GM19193 (cell line): ENCODE results near the gene ZNRF1.

Experiments used
- POLR2A ChIP-seq: IDR thresholded peaks from 4 replicates; pipeline ENCODE4 v1.6.1; 2011; ENCODE audit not compliant: insufficient read depth, insufficient read length; ENCODE audit errors: extremely low read depth

The ZNRF1 gene

DNA sequence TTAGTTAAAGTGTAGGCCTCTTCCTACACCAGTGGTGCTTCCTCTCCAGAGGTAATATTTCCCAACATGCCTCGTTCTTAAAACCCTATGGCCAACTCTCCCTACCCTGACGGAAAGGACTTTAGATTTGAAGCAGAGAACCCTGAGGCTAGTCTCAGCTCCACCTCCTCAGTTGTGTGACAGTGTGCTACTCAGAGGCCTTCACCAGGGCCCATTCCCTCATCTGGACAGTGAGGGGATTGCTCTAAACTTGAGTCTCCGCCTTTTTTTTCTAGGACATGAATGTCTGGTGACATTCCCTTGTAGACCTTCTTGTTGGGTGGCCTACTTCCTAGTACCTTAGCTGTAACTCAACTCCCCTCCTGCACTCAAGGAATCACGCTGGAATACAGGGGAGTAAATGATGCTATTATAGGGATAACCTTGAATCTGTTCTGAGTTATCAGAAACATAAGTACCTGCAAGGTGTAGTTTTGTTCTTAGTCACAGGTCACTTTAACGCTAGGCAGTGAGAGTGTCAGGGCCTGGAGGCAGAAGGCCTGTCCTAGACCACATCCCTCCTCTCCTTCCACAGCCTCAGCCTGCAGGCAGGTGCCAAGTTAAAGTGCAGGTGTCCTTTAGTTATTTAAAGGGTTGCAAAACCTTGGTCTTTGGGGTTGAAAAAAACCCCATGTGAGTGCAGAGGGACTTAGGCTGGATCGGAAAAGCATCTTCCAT lies 90.8 kb downstream of the ZNRF1 start:
- no peak for TF ChIP-seq POLR2A

DNA sequence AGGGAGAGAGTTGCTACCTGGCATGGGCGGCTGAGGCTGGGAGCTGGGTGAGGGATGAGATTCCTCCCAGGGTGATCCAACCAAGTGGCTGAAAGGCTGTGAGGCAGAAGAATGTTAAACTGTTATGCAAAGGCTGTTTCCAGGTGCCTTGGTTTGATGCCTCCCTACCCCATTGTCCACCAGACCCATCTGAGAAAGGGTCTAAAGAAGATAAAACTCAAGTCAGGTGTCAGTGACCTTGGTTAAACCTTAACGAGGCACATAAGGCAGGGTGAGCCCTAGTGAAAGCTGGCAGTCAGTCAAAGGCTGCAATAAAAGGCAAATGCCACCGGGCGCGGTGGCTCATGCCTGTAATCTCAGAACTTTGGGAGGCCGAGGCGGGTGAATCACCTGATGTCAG lies 94.0 kb downstream of the ZNRF1 start:
- TF ChIP-seq POLR2A: no peak

DNA sequence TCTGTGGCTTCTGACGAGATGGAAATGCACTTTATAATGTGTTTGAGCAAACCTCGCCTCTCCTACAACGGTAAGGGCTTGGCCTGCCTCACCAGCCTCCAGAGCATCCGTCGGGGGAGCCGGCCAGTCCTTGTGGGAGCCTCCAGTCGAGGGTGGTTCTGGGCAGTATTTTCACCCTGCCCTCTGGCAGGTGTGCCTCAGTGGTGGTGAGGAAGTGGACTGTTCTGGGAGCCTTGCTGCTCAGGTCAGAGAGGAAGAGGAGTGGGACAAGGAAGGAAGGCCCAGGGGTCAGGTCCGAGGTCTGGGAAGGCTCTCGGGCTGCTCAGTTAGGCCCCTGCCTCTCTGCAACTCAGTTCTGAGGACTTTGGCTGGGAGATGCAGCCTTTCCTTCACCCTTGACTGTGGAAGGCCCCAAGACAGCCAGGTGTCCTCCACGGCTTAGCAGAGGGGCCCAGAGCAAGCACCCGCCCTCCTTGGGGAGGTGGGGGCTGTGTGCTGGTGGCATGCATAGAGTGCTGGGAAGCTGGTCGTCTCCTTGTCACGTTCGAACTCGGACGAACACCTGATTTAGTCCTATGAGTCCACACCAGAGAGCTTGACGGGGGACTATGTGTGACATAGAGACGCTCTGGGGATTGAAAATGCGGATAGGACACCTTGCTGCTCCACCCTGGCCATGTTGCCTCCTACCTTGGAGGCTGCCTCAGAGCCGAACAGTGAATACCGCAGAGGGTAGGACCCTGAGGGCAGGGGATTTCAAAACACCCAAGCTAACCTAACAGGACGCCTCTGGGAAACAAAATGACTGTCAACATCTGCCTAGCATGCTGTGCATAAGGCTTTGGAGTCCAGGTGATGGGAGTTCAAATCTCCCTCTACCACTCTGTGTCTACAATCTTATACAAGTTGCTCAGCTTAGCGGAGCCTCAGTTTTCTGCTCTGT lies 95.0 kb downstream of the ZNRF1 start:
- no peak for TF ChIP-seq POLR2A

DNA sequence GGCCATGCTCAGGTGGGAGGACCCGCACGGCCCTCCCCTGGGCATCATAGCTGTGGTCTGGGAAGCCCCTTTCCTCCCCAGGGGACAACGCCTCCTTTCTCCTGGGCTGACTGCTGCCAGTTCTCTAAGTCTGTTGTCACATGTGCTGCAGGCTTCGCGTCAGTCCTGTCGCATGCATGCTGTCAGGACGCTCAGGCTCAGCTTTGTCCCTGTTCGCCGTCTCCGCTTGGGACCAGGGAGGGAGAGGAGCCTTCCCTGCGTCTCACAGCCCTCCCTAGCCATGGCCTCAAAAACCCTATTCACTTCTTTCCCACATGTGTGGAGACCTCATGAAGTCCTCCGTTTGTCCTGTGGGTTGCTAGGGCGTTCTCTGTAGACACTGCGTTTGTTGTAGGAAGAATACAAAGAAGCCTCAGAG lies 96.4 kb downstream of the ZNRF1 start:
- no peak for TF ChIP-seq POLR2A

DNA sequence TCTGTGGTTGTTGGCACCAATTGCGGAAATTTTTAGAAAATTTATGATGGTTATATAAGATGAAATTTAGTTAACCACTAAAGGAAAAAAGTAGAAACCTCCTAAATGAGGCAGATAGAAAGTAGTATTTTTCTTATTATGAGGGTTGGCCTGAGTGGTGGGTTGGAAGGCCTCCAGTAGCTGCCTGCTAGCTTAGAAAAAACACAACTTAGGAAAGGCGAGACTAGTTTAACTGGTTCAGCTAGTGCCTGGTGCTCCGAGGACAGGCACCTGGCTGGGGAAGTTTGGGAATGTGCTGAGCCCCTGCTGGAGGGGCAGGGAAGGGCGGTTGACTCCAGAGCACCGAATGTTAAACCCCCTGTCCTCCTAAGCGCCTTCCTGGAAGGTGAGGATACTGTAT lies 97.8 kb downstream of the ZNRF1 start:
- no peak for TF ChIP-seq POLR2A

DNA sequence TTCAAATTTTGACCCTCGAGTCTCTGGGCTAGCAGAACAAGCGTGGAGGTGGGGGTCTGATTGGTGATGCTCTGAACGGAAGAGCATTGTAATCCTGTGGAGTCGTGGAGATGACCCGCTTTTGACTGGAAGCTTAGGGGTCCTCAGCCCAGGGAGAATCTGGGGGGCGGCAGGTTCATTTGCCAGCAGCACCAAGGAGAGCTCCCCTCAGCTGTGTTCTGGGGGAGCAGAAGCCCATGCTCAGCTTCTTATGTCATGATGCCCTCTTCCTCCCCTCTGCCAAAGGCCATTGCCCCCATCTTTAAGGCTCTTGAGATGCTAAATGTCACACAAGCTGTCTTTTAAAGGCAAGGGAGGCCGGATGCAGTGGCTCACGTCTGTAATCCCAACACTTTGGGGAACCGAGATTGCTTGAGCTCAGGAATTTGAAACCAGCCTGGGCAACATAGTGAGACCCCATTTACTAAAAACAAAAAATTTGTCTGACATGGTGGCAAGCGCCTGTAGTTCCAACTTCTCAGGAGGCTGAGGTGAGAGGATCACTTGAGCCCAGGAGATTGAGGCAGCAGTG lies 98.5 kb downstream of the ZNRF1 start:
- no peak for TF ChIP-seq POLR2A

DNA sequence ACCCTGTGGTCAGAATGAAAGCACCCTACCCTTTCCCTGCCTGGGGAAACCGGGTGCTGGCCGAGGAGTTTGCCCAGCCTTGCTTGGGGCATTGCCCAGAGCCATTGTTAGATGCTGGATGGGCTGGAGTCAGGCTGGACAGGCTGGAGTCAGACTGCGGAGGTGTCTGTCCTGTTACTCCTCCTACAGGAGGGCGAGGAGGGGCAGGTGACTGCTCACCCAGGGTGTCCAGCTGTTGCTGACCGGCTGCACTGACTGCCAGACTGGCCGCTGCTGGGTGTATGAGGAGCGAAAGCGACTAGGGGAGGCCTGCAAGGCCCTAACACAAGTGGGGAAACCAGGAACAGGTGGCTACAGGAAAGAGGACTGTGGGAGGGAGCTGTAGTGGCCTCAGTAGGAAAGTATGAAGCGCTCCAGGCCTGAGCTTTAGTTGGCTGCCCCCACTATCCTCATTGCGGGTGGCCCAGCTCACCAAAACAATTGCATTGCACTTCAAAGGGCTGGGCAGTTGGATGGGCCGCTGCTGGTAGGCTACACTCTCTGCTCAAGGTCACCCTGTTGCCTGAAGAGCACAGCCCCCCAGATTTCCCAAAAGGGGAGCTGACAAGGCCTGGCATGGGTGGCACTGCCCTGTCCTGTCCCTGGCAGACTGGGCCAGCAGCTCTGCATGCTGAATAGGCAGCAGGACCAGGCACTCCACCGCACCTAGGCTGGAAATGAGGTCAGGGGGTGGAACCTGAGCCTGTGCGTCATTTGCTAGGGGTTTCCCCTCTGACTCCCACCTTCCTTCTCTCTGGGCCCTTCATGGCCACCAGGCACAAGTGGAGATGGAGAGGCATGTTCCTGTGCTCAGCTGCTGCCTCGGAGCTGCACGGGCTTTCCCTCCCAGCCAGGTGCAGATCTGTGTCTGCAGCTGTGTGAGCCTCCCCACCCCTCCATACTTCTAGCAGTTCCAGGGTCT lies 99.4 kb downstream of the ZNRF1 start:
- TF ChIP-seq POLR2A: no peak

DNA sequence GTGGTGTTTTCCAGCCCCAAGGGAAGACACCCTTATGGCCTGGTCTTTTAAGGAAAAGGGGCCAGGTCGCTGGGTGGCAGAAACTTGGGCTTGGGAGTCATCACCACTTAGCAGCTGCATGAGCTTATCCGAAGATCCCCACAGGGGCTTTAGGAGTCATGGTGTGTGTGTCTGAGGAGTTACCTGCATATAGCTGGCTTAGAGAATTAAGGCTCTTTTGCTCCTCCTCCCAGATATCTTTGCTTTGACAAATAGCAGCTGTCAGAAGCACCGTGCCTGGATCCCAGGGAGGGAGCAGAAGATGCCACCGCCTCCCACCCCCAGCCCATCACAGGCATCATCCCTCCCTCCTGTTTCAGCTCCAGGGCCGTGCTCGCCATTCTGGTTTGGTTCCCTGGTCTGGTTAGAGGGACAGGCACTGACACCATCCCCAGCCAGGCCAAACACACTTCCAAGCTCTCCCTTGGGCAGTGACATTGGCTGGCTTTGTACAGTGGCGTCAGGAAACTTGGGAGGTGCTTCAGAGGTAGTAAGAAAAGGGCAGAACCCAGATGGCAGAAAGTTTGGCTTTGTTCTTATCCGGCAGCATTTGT lies 100.3 kb downstream of the ZNRF1 start:
- TF ChIP-seq POLR2A: no peak

DNA sequence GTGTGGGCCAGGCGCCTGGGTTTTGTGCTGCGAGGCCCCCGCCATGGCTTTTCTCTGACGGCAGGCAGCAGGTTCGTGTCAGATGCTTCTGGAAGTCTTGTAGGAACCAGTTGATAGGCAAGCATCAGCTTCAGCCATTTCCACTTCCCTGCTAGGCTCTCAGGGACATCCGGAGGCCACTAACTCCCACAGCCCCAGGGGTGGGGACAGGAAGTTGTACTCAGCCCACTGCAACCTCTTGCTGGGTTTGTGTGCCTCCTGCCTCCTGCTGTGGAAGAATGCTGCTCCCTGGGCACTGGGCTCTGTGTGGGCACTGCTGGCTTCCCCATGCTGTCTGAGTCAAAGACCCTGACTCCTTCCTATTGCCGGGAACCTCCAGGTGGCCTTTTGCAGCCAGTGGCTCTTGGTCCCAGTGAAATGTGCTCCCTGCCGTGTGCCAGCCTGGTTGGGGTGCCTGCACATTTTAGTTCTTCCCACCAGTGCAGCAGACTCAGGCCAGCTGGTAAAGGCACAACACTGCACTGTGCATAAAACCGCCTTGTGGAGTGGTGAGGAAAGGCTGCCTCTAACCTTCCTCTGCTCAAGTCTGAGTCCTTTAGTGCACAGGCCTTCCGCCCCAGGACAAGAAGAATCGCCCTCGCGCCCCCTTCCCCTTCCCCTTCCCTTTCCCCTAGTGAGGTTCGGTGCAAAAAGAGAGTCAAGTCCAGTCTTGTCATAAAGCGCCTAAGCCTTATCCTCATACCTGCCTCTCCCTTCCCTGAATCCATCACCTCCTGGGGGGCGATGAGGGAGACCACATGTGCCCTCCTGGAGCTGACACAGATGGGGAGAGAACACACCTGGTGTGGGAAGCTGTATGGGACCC lies 101.1 kb downstream of the ZNRF1 start:
- no peak for TF ChIP-seq POLR2A

DNA sequence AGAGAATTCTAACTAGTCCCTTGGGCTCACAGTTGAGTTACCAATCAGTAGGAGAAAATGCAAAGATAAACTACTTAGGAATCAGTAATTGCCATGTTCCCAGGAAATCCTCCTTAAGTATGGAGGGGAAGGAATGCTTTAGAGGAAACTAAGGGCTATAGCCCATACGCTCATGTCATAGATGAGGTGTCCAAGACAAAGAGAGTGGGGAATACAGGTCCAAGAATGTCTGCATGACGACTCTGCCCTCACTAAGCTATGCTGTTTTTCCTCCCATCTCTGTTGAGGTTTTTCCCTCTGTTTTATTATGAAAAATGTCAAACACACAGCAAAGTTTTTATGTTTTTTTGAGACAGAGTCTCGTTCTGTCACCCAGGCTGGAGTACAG lies 101.8 kb downstream of the ZNRF1 start:
- no peak for TF ChIP-seq POLR2A

DNA sequence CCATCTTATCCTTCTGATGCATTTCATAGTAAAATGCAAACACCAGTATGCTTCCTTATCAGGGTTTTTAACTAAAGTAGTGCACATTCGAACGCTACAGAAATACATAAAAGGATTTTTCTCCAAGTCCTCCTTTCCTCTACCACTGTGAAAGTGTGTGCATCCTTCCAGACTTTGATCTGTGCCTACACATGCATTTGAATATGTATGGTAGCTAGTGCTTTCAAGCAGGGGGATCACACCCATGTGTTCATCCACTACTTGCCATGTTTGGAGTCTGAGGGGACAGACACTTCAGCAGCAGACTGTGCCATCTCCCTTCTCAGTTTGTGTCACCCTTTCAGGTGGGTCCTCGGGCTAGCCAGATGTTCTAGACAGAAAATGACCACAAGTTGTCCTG lies 102.8 kb downstream of the ZNRF1 start:
- TF ChIP-seq POLR2A: no peak

DNA sequence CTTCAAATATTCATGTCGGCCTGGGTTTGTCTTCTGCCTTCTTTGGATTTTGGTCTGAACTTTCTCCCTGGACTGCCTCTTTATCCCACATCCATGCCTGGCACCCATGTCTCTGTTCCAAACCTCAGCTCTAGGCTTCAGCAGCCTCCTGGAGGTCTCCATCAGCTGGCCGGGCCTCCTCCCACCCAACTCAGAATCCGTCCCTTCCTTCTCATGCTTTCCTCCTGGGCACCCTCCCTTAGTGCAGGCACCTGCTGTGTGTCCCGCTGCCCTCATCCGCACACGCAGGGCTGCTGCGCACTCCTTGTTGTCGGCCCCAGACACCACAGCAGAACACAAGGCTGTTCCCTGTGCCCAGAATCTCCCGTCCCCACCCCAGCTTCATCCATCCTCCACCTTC lies 103.8 kb downstream of the ZNRF1 start:
- no peak for TF ChIP-seq POLR2A

DNA sequence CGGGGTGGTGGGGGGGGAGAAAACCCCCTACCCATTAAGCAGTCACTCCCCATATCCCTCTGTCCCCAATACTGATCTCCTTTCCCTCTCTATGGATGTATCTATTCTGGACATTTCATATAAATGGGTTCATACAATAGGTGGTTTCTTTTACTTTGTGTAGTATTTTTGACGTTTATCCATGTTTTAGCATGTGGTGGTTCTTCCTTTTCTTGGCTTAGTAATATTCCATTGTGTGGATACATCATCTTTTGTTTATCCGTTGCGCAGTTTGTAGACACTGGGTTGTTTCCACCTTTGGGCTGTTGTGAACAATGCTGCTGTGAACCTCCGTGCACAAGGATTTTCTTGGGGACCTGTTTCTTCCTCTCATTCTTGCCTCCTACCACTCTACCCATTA lies 105.2 kb downstream of the ZNRF1 start:
- TF ChIP-seq POLR2A: no peak
